HG03097 (cell line): ENCODE results near the gene DOCK11.

Experiments used
- ATAC-seq: cut with Tn5 transposase; IDR thresholded peaks from one replicate; pipeline ENCODE4 v1.9.1; 2021; ENCODE audit not compliant: unreplicated experiment, low FRiP score

The DOCK11 gene

GRCh38 chrX:118528071-118528737, 32.6 kb downstream of the DOCK11 start:
- ATAC-seq: peak; percentile 62

- no peak for ATAC-seq
These were observed 34.8 kb downstream of the DOCK11 start for GRCh38 chrX:118530219-118530911.

GRCh38 chrX:118534716-118535493, 39.3 kb downstream of the DOCK11 start:
- no peak for ATAC-seq

- no peak for ATAC-seq
These were observed 40.6 kb downstream of the DOCK11 start for GRCh38 chrX:118536204-118536603.

GRCh38 chrX:118536687-118537461, 41.3 kb downstream of the DOCK11 start:
- ATAC-seq: peak; percentile 52

GRCh38 chrX:118538386-118538785, 42.8 kb downstream of the DOCK11 start:
- no peak for ATAC-seq

GRCh38 chrX:118540342-118540741, 44.7 kb downstream of the DOCK11 start:
- no peak for ATAC-seq

GRCh38 chrX:118541482-118541881, 45.9 kb downstream of the DOCK11 start:
- ATAC-seq: no peak

- no peak for ATAC-seq
These were observed 49.9 kb downstream of the DOCK11 start for GRCh38 chrX:118545510-118545909.

- no peak for ATAC-seq
These were observed 53.2 kb downstream of the DOCK11 start for GRCh38 chrX:118548841-118549240.

GRCh38 chrX:118550792-118551191, 55.2 kb downstream of the DOCK11 start:
- no peak for ATAC-seq

GRCh38 chrX:118551426-118551825, 55.8 kb downstream of the DOCK11 start:
- no peak for ATAC-seq

GRCh38 chrX:118552121-118552900, 56.7 kb downstream of the DOCK11 start:
- no peak for ATAC-seq

GRCh38 chrX:118553042-118553710, 57.6 kb downstream of the DOCK11 start:
- ATAC-seq: no peak

GRCh38 chrX:118554511-118554910, 58.9 kb downstream of the DOCK11 start:
- ATAC-seq: no peak

- no peak for ATAC-seq
These were observed 63.3 kb downstream of the DOCK11 start for GRCh38 chrX:118558926-118559325.

GRCh38 chrX:118560489-118560888, 64.9 kb downstream of the DOCK11 start:
- no peak for ATAC-seq

- no peak for ATAC-seq
These were observed 67.1 kb downstream of the DOCK11 start for GRCh38 chrX:118562582-118563164.

- no peak for ATAC-seq
These were observed 68.9 kb downstream of the DOCK11 start for GRCh38 chrX:118564498-118564897.
